ENCODE measurements around the gene ZNF354C.

The ZNF354C gene

DNA sequence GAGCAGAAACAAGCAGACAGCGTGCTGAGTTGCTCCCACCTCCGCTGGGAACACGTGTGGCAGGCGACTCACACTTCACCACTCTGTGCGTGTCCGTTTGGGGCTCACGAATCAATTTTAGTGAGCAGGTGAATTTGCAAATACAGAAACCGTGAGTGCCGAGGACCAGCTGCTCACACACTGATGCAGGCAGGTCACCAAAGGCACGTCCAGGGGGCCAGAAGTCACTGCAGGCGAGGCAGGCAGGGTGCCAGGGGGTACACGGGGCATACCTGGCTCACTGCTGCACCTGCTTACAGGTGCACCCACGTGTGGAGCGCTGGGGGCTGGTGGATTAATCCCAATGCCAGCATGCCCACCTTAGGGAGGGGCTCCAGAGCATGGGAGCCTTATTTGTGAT, 68.8 kb downstream of the ZNF354C start:
- no peak for DNase-seq

DNA sequence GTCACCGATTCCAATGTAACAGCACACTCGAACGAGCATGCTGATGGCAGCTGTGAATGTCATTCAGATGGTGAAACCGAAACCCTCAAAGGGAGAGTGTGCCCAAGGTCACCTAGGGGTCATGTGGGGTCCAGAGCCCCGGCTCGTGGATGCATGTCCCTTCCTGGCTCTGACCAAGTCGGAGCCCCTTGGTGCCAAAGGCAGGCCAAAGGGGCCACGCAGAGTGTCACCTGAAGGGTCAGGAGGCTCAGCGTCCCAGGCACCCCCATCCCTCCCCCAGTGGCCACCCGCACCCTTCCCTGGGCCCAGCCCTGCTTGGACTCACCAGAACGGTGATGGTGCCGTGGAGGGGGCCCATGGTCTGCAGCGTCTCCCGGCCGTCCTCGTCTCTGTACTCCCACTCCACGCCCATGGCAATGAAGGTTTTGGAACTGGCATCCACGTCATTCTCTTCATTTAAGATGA, 69.5 kb downstream of the ZNF354C start:
- no peak for DNase-seq

DNA sequence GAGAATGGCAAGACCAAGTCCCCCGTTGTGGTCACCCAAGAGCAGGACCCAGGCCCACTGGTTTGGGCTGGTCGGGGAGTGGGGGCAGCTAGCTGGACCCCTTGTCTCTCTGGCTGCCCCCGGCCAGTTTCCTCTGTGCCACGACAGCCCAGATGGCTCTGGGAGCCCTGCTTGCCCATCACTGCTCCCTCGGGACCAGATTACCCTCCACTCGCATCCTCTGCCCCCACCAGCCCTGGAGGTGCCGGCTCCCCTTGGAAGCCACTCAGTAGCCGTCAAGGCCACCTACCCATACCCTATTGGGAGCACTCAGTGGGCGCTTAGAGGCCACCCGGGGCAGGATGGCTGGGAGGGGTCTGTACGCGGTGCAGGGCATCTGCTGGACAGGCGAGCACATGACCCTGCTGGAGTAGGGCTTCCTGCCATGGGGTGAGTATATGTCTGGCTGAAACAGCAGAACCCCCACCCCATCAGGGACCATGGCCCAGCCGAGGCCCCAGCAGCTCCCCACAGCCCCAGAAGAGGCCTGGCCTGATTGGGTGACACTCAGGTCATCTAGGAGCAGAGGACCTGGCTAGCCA, 70.0 kb downstream of the ZNF354C start:
- DNase-seq = no peak

DNA sequence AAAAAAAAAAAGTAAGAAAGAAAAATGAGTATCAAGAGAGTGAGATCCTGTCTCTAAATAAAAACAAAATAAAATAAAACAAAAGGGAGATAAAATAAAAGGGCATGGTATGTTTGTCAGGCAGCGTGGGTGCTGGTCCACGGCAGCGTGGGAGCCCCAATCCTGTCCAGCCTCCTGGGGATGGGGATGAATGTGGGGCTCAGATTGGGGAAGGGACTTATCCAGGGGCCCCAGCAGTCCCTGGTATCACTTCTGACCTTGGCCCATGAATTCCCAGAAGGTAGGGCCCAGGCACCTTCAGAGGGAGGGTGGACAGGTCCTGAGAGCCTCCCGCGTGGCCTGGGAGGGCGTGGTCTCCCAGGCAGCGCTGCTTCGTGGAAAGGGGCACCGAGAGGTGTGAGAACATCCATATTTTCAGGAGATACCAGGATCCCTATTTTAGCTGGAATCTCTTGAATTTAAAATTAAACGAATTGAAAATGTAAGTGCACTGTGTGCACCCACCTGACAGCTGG, 71.2 kb downstream of the ZNF354C start:
- DNase-seq = no peak

DNA sequence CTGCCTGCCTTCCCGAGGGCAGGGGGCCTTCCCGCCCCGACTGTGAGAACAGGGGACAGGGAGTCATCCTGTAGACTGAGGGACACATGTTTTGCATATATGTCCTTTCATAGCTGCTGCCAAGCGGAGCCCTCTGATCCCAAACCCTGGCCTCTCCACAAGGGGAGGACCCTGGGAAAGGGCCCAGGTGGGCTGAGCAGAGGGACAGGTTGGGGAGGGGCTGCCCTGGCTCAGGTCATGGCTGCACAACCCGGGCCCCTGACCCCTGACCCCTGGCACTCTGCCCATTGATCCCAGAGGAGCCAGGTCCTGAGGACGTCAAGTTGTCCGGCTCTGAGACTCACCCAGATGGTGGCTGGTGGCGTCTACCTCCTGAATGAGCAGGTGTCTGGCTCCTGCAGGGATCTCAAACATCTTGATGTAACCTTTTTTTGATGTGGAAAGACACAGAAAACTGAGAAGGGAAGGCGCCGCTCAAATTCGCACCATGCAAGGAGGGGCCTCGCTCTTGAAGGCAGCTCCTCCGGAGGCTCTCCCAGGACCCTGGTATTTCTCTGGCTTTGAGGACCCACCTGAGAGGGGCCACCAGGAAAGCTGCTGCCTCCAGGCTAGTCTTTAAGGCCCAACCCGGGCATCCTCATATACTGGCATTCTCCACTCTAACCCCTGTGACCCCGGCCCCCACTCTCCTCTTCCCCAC, 71.9 kb downstream of the ZNF354C start:
- DNase-seq = no peak

DNA sequence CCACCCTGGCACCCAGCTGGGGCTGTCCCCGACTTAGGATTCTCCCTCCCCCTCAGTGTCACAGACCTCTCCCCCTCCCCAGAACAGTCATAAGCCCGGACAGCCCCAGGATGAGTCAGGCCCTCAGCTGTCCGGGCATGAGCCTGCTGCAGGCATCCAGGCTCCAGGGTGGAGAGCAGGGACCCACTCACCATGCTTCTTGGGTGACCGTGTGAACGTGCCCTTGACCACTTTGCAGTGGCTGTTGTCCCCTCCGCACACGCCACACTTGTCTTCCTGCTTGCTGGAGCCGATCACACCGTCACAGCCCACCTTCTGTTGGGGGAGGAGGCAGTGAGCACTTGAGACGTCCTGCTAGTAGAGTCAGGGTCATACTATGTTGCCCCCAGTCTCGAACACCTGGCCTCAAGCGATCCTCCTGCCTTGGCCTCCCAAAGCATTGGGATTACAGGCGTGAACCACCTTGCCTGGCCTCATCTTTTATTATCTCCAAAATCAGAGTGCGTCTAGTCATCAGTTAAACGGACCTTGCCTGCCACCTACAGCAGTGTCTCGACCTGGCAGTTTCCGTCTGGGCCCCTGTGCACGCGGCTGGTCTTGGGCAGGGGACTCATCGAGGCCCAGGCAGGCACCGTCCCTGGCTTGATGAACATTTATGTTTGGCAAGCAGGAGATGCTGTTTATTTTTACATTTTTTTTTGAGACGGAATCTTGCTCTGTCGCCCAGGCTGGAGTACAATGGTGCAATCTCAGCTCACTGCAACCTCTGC, 72.6 kb downstream of the ZNF354C start:
- DNase-seq = no peak
